Neural progenitor cell (in vitro differentiated cells): Measurements from ENCODE around the gene FZD8. TPM values are rescaled to one million over a fixed set of nuclear protein-coding genes. Genes with fewer than 3 reads are reported as not detected.
A peak's percentile ranks its signal among the peaks of the same experiment; 100 is the strongest.

ENCODE experiments used
- DNase-seq: peaks from one replicate; pipeline ENCODE4 v3.0.0-alpha.2; 2016; ENCODE audit warnings: low spot score
- H2AFZ ChIP-seq: fragments of 200-600 bp; sonication (generic); replicated peaks from 2 replicates; pipeline ENCODE4 v1.6.1; 2016; ENCODE audit warnings: antibody characterized with exemption
- H3F3A ChIP-seq: fragments of 200-600 bp; sonication (generic); 2 replicates; pipeline ENCODE4 v1.6.1; 2016; ENCODE audit warnings: antibody characterized with exemption, low read depth
- H3K27ac ChIP-seq: fragments of 200-600 bp; sonication (generic); 2 replicates; pipeline ENCODE4 v1.5.1; 2016; ENCODE audit warnings: mild to moderate bottlenecking
- H3K27me3 ChIP-seq: fragments of 200-600 bp; sonication (generic); 2 replicates; pipeline ENCODE4 v1.6.1; 2016; ENCODE audit warnings: mild to moderate bottlenecking, moderate library complexity
- H3K36me3 ChIP-seq: fragments of 200-600 bp; sonication (generic); 2 replicates; pipeline ENCODE4 v1.5.1; 2016
- H3K4me1 ChIP-seq: fragments of 200-600 bp; sonication (generic); 2 replicates; pipeline ENCODE4 v1.6.1; 2016; ENCODE audit warnings: mixed run types
- H3K4me2 ChIP-seq: fragments of 200-600 bp; sonication (generic); 2 replicates; pipeline ENCODE4 v1.6.1; 2016
- H3K4me3 ChIP-seq: fragments of 200-600 bp; sonication (generic); 2 replicates; pipeline ENCODE4 v1.5.1; 2016
- H3K79me2 ChIP-seq: fragments of 200-600 bp; sonication (generic); 2 replicates; pipeline ENCODE4 v1.6.1; 2016; ENCODE audit warnings: low read depth
- H3K9ac ChIP-seq: fragments of 200-600 bp; sonication (generic); 2 replicates; pipeline ENCODE4 v1.6.1; 2016
- H3K9me3 ChIP-seq: fragments of 200-600 bp; sonication (generic); 2 replicates; pipeline ENCODE4 v1.5.1; 2016; ENCODE audit warnings: low read depth
- H4K20me1 ChIP-seq: fragments of 200-600 bp; sonication (generic); 2 replicates; pipeline ENCODE4 v1.6.1; 2016; ENCODE audit warnings: low read depth
- H3K27ac Mint-ChIP-seq: 3 replicates; pipeline ENCODE4 v1.8.0; 2021; ENCODE audit warnings: mixed read lengths
- H3K27me3 Mint-ChIP-seq: 2 replicates; pipeline ENCODE4 v1.8.0; 2022; ENCODE audit warnings: low read depth, mild to moderate bottlenecking, inconsistent platforms, moderate library complexity, mixed read lengths; ENCODE audit not compliant: insufficient read depth
- H3K36me3 Mint-ChIP-seq: 3 replicates; pipeline ENCODE4 v1.8.0; 2021; ENCODE audit warnings: mixed read lengths
- H3K4me1 Mint-ChIP-seq: 3 replicates; pipeline ENCODE4 v1.8.0; 2021; ENCODE audit warnings: mixed read lengths
- H3K4me3 Mint-ChIP-seq: 3 replicates; pipeline ENCODE4 v1.8.0; 2021; ENCODE audit warnings: mild to moderate bottlenecking, moderate library complexity, mixed read lengths
- H3K9me3 Mint-ChIP-seq: 3 replicates; pipeline ENCODE4 v1.8.0; 2020; ENCODE audit warnings: mixed read lengths
- CTCF ChIP-seq: fragments of 200-600 bp; sonication (generic); IDR thresholded peaks from 2 replicates; pipeline ENCODE4 v1.5.1; 2017; ENCODE audit warnings: antibody characterized with exemption, mild to moderate bottlenecking
- EZH2 ChIP-seq: fragments of 200-600 bp; sonication (generic); IDR thresholded peaks from 2 replicates; pipeline ENCODE4 v1.6.1; 2017; ENCODE audit warnings: antibody characterized with exemption, mild to moderate bottlenecking, moderate library complexity
- EZH2phosphoT487 ChIP-seq: fragments of 200-600 bp; sonication (generic); IDR thresholded peaks from 2 replicates; pipeline ENCODE4 v1.6.1; 2017; ENCODE audit warnings: antibody characterized with exemption
- total RNA-seq: library from RNA; depleted of rRNA; stranded (reverse); fragments of >200 nt; gene quantifications from 2 replicates; pipeline ENCODE4 v1.2.3, GENCODE V29; 2015; ENCODE audit warnings: low replicate concordance

The FZD8 gene
- total RNA-seq, 1 donor from 2014 or later = 5.0 TPM

- no peak overlapping the region for H3K27ac ChIP-seq
- no peak for TF ChIP-seq EZH2
- TF ChIP-seq EZH2phosphoT487 = no peak
- TF ChIP-seq CTCF = no peak
- H2AFZ ChIP-seq = peak overlapping the region; percentile 72
- H3K9me3 ChIP-seq = no peaks in the 10 kb centered on the region
- H3K36me3 ChIP-seq = no peaks in the 10 kb centered on the region
- no peaks in the 10 kb centered on the region for H3K27me3 ChIP-seq
- no peak overlapping the region for H3K4me3 ChIP-seq
- no peaks in the 10 kb centered on the region for H3K79me2 ChIP-seq
- Mint-ChIP-seq H3K4me1 (peaks cover 14% of the 10 kb centered on the region), H3K4me3 (no peak overlapping the region), H3K9me3 (peaks cover 11% of the 10 kb centered on the region), H3K27me3 (peaks cover 10% of the 10 kb centered on the region), H3K36me3 (no peaks in the 10 kb centered on the region), H3K27ac (no peak overlapping the region)
- no peaks in the 10 kb centered on the region for H3K4me1 ChIP-seq
- DNase-seq = no peak
- no peaks in the 10 kb centered on the region for H4K20me1 ChIP-seq
- H3K9ac ChIP-seq = no peak overlapping the region
- no peak overlapping the region for H3K4me2 ChIP-seq
- H3F3A ChIP-seq = no peaks in the 10 kb centered on the region
Measured at GRCh38 chr10:35595106-35595505, 47.0 kb downstream of the FZD8 start.

DNA sequence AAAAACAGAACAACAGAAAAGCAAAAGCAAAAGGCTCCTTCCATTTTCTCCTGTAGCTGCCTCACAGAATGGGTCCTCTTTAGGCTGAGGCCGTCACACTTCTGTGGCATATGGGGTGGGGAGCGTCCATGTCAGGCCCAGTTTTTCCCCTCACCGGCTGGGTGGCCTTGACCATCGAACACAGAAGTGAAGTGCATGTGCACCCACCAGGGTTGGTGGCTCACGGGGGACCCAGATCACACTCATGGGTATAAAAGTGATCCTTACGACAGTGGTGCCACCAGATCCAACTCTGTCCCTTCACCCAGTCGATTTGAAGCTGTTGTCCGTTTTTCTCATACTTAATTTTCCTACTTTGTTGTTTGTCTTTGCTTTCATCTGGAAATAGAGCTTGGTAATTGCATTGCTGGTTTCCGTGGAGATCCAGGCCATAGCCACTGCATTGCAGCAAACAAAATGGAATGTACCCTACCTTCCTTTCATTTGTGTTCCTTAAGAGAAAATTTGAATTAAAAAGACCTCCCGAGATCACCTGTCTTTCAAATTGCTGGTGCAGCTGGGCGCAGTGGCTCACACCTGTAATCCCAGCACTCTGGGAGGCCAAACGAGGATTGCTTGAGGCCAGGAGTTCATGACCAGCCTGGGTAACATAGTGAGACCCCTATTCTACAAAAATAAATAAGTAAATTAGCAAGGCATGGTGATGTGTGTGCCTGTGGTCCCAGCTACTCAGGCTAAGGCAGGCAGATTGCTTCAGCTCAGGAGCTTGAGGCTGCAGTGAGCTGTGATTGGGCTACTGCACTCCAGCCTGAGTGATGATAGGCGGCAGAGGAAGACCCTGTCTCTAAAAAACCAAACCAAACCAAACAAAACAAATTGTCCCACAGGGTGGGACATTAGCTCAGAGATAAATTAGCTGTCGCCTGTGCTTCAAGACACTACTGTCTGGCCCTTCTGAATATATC lies 47.7 kb downstream of the FZD8 start:
- H3K4me3 ChIP-seq = no peak overlapping the region
- no peak overlapping the region for H3K27ac ChIP-seq
- peak overlapping the region; percentile 68 for H3K27ac Mint-ChIP-seq

GRCh38 chr10:35592441-35592840 lies 49.7 kb downstream of the FZD8 start:
- H3K27ac ChIP-seq = no peak overlapping the region
- H2AFZ ChIP-seq = no peak overlapping the region
- H3F3A ChIP-seq = no peaks in the 10 kb centered on the region
- TF ChIP-seq EZH2phosphoT487 = no peak
- no peak for TF ChIP-seq EZH2
- Mint-ChIP-seq H3K4me3 (no peak overlapping the region), H3K36me3 (no peaks in the 10 kb centered on the region), H3K9me3 (peaks cover 9% of the 10 kb centered on the region), H3K4me1 (peaks cover 14% of the 10 kb centered on the region), H3K27me3 (peaks cover 7% of the 10 kb centered on the region), H3K27ac (no peak overlapping the region)
- H3K27me3 ChIP-seq = no peaks in the 10 kb centered on the region
- H3K4me2 ChIP-seq = no peak overlapping the region
- H4K20me1 ChIP-seq = no peaks in the 10 kb centered on the region
- DNase-seq = no peak
- no peak overlapping the region for H3K9ac ChIP-seq
- H3K4me3 ChIP-seq = no peak overlapping the region
- H3K4me1 ChIP-seq = no peaks in the 10 kb centered on the region
- H3K79me2 ChIP-seq = no peaks in the 10 kb centered on the region
- H3K36me3 ChIP-seq = no peaks in the 10 kb centered on the region
- no peaks in the 10 kb centered on the region for H3K9me3 ChIP-seq

More for the DNA sequence above, 47.7 kb downstream of the FZD8 start:
- H4K20me1 ChIP-seq = no peaks in the 10 kb centered on the region
- H3K9me3 ChIP-seq = no peaks in the 10 kb centered on the region
- H3K4me2 ChIP-seq = peak overlapping the region; percentile 22
- Mint-ChIP-seq H3K4me3 (no peak overlapping the region), H3K4me1 (peaks cover 14% of the 10 kb centered on the region), H3K9me3 (peaks cover 9% of the 10 kb centered on the region), H3K36me3 (no peaks in the 10 kb centered on the region), H3K27me3 (peaks cover 10% of the 10 kb centered on the region)
- peak overlapping the region; percentile 72 for H2AFZ ChIP-seq
- TF ChIP-seq EZH2 (no peak), EZH2phosphoT487 (no peak), CTCF (no peak)
- H3K27me3 ChIP-seq = no peaks in the 10 kb centered on the region
- no peaks in the 10 kb centered on the region for H3K79me2 ChIP-seq
- no peaks in the 10 kb centered on the region for H3F3A ChIP-seq
- no peak for DNase-seq
- H3K9ac ChIP-seq = no peak overlapping the region
- no peaks in the 10 kb centered on the region for H3K36me3 ChIP-seq
- H3K4me1 ChIP-seq = no peaks in the 10 kb centered on the region

- Histone ChIP-seq H3K4me3 (no peak overlapping the region), H3K4me1 (no peaks in the 10 kb centered on the region), H4K20me1 (no peaks in the 10 kb centered on the region), H2AFZ (no peak overlapping the region), H3K9ac (no peak overlapping the region), H3F3A (no peaks in the 10 kb centered on the region), H3K9me3 (no peaks in the 10 kb centered on the region), H3K79me2 (no peaks in the 10 kb centered on the region), H3K27ac (no peak overlapping the region), H3K4me2 (no peak overlapping the region), H3K27me3 (no peaks in the 10 kb centered on the region), H3K36me3 (no peaks in the 10 kb centered on the region)
- no peaks in the 10 kb centered on the region for H3K36me3 Mint-ChIP-seq
- no peak for DNase-seq
- peaks cover 6% of the 10 kb centered on the region for H3K27me3 Mint-ChIP-seq
- H3K4me1 Mint-ChIP-seq = no peaks in the 10 kb centered on the region
- no peak overlapping the region for H3K27ac Mint-ChIP-seq
- H3K9me3 Mint-ChIP-seq = peaks cover 8% of the 10 kb centered on the region
- no peak overlapping the region for H3K4me3 Mint-ChIP-seq
- TF ChIP-seq EZH2phosphoT487 (no peak), CTCF (no peak), EZH2 (no peak)
Measured at GRCh38 chr10:35588836-35589235, 53.3 kb downstream of the FZD8 start.
